Stimulated activated CD8-positive, alpha-beta memory T cell treated with anti-CD3 and anti-CD28 coated beads, Interleukin-4, amount 100 ng/mL, for 4 hours (primary cell): ENCODE data around the gene SLITRK1.

Experiments used
- DNase-seq, 2 donors: peaks; one replicate each; pipeline ENCODE4 v3.0.0-alpha.2; 2020; ENCODE audit warnings: low read depth in 2 of 2, low spot score in 1 of 2

SLITRK1 gene, protein sequence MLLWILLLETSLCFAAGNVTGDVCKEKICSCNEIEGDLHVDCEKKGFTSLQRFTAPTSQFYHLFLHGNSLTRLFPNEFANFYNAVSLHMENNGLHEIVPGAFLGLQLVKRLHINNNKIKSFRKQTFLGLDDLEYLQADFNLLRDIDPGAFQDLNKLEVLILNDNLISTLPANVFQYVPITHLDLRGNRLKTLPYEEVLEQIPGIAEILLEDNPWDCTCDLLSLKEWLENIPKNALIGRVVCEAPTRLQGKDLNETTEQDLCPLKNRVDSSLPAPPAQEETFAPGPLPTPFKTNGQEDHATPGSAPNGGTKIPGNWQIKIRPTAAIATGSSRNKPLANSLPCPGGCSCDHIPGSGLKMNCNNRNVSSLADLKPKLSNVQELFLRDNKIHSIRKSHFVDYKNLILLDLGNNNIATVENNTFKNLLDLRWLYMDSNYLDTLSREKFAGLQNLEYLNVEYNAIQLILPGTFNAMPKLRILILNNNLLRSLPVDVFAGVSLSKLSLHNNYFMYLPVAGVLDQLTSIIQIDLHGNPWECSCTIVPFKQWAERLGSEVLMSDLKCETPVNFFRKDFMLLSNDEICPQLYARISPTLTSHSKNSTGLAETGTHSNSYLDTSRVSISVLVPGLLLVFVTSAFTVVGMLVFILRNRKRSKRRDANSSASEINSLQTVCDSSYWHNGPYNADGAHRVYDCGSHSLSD

DNA sequence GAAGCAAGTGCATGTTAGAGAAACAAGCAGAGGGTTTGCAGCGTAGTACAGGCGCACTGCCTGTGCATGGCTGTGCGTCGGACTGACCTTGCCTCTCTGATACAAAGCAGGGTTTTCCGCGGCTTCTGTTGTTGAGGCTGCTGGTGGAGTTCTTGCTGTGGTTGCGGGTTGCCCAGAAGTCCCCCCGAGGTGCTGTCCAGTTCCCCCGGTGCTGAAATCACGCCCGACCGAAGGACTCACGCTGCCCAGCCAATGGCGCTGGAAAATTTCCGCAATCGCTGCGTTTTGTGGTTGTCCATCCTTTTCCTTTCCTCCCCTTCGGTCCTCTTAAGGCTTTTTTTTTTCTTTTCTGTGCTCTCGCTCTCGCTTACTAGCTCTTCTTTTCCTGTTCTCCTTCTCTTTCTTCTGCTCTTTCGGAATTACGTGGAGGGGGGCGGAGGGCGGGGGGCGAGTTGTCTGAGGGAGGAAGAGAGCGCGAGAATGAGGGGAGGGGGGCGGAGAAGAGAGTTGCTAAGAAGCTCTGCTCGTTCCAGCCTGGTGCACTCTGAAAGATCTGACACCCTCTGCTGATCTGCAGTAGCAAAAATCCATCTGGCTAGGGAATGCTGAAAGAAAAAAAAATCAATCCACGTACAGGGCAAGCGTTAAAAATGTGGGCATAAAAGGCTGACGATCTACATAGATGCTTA, at the start of gene SLITRK1:
SLITRK1 (minus strand) TSS at position 558 of the 689 bp plus-strand sequence. CDS start 967 bp downstream, outside the sequence.
- DNase-seq: no peak

DNA sequence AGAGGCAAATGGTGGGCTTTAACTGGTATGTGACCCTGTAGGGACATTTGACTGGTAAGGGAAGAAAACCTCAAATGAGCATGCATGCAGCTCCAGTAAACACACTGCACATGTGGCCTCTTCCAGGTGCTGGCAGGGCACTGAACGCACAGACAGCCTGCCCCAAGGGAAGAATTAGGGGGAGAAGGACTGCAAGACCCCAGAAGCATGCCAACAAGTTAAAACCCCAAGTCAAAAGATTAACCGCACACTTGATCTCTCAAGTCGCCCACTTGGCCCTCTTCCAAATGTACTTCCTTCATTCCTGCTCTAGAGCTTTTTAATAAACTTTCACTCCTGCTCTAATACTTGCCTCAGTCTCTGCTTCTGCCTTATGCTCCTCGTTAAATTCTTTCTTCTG, 46.9 kb upstream of the SLITRK1 start:
- no peak for DNase-seq

DNA sequence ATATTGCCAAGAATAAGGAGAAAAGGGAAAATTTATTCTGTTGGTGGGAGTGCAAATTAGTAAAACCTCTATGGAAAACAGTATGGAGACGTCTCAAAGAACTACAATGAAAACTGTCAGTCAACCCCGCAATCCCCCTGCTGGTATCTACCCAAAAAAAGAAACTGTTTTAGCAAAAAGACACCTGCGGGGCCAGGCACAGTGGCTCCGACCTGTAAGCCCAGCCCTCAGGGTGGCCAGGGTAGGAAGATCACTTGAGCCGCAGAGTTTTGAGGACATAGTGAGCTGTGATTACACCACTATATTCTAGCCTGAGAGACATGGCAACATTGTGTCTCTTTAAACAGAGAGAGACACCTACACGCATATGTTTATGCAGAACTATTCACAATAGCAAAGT, 37.5 kb upstream of the SLITRK1 start:
- DNase-seq: no peak

- DNase-seq: no peak
Measured at GRCh38 chr13:83914368-83914767, 32.1 kb upstream of the SLITRK1 start.

DNA sequence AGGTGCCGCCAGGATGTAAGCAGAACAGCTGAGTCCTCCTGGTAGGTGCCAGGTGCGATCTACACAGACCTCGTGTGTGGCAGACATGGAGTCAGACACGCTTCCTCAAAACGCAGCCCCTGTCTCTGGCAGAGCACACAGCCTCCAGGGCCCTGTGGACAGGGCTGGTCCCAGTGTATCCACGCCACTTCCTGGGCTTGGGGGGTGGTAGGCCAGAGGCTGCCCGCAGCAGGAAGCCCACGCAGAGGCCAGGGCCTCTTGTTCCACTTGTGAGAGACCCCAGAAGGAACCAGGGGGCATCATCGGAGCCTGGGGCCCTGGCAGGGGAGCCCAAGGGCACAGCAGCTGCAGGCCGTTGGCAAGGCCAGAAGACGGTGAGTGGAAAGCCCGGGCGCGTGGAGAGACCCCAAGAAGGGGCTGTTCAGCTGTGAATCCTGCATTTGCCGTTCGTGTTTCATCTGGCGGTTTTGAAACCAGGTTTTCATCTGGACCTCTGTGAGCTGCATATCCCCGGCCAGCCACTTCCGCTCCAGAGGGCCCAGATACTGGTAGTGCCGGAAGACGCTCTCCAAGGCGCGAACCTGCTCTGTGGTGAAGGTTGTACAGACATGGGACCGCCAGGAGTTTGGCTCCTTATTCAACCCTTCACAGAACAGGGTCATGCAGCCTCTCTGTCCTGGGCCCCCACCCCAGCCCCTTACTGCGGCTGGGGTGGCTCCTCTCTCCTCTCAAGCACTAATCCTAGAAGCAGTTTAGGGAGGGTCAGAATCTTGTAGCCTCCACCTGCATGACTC, 25.1 kb upstream of the SLITRK1 start:
- no peak for DNase-seq

GRCh38 chr13:83906240-83906820, 24.1 kb upstream of the SLITRK1 start:
- DNase-seq: no peak

DNA sequence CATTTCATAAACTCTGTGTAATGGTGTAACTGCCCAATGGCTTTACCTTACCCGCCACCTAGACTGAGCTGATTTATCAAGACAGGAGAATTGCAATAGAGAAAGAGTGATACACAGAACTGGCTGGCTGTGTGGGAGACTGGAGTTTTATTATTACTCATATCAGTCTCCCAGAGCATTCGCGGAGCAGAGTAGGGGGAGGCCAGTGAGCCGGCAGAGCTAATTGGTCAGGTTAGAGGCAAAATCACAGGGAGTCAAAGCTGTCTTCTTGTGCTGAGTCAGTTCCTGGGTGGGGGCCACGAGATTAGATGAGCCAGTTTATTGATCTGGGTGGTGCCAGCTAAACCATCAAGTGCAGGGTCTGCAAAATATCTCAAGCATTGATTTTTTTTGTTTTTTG, 23.4 kb upstream of the SLITRK1 start:
- DNase-seq: no peak

DNA sequence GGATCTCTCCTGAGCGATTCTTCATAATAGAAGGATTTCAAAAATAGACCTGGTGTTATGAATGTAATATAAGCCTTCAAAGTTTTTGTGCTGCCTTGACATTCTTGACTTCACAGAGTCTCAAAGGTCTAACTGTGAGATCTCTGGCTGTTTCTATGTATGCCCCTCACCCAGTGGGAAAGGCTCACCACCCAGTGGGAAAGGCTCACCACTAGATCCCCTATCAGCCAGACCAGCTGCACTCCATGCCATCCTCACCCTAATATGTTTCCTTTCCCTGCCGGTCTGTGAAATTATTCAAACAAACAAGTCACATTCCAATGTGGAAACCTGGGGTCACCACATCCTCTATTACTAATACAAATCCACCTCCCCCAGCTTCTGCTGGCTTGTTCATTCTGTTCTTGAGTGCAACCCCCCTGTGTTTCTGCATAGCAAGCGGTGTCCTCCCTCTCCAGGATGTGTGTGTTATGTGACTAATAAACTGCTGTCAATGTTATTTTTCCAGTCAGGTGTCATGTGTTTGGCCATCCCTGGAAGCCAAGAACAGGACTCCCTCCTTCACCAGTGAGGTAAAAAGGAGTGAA, 13.8 kb upstream of the SLITRK1 start:
- DNase-seq: no peak

DNA sequence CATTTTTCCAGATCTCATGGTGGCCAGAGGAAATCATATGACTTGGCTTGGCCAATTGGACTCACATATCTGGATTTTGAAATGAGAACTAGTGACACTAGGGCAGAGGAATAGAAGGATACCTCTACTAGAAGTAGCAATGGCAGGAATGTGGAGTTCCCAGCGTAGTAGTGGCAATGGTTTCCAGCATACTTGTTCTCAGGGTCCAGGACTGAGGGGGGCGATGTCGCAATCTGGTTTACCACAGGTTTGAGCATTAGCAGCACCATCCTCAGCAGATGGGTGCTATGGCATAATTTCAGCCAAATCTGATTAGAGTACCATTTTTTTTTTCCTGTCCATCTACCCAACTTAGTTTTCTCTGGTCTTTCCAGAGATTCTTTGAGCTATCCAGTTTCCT, 8.1 kb upstream of the SLITRK1 start:
- no peak for DNase-seq

DNA sequence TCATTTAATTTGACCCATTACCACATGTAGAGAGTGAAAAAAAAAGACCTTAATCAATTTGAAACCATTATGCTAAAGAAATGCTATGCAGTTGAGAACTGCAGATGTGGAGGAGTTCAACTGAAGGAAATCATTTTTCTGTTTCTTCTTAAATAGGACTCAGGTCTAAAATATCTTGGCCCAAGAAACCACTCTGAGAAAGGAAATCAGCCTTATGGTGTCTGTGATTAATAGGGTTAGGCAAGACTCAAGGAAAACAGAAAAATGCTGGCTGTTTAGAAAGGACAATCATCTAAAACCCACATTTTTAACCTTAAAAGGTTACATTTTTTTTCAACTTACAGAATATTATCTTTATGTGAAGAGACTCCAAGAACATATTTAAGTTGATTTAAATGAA, 1.9 kb upstream of the SLITRK1 start:
- DNase-seq: no peak

GRCh38 chr13:83883061-83883523, 818 bp upstream of the SLITRK1 start:
- DNase-seq: no peak

GRCh38 chr13:83882606-83882959, 309 bp upstream of the SLITRK1 start:
- DNase-seq: no peak

DNA sequence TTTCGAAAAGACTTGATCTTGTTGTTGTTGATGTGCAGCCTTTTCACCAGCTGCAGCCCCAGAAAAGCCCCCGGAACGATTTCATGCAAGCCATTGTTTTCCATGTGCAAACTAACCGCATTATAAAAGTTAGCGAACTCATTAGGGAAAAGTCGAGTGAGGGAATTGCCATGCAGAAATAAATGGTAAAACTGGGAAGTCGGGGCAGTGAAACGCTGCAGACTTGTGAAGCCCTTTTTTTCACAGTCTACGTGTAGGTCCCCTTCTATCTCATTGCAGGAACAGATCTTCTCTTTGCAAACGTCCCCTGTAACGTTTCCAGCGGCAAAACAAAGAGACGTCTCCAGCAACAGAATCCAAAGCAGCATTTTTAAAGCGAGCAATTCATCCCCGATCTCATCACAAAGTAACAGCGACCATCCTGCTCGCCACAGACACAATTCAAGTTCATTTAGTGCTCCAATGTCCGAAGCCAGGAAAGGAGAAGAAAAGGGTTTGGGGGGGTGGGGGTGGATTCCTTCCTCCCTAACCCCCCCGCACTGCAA, 1.1 kb downstream of the SLITRK1 start:
- DNase-seq: no peak

DNA sequence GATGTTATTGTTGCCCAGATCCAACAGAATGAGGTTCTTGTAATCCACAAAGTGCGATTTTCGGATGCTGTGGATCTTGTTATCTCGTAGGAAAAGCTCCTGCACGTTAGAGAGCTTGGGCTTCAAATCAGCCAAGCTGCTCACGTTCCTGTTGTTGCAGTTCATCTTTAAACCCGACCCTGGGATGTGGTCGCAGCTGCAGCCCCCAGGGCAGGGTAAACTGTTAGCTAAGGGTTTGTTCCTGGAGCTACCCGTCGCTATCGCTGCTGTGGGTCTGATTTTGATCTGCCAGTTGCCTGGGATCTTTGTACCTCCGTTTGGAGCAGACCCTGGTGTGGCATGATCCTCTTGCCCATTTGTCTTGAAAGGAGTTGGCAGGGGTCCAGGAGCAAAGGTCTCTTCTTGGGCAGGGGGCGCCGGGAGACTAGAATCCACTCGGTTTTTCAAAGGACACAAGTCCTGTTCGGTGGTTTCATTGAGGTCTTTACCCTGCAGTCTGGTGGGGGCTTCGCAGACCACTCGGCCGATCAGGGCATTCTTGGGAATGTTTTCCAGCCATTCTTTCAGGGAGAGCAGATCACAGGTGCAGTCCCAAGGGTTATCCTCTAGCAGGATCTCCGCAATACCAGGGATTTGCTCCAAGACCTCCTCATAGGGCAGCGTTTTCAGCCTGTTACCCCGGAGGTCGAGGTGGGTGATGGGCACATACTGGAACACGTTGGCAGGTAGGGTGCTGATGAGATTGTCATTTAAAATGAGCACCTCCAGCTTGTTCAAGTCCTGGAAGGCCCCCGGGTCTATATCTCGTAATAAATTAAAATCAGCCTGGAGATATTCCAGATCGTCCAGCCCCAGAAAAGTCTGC, 1.8 kb downstream of the SLITRK1 start:
- no peak for DNase-seq

GRCh38 chr13:83879431-83880171, 2.7 kb downstream of the SLITRK1 start:
- no peak for DNase-seq

DNA sequence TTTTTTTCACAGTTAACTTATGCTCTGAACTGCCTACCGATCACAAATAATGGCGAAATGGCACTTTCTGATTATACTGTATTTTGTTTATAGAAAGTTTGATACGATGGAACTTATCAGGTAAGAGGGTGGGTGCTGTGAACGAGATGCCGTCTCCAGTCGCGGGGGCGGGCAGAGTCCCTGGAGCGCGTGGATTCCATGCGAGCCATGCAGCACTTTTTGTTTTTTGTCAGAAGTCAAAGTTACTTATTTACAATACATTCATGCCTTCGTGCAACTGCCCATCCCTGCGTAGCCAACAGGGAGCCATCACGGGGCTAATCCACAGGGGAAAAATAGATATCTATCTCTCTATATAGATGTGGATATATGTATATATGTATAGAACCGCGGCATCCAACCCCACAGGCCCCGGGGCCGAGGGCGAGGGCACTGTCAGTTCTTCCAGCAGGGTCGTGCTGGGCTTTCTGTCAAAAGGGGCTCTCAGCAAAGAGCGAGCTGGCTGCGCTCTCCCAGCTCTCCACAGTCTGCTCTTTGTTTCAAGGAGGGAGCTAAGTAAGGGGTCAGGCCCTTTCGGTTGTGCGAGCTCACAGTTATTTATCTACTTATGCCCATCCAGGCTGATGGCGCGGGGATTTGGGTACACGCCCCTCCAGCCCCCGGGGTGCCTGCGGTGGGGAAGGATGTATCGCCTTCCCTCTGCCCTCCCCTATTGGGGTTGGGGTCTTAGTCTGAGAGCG, 3.4 kb downstream of the SLITRK1 start:
- no peak for DNase-seq

- DNase-seq: no peak
Measured at GRCh38 chr13:83877651-83878355, 4.5 kb downstream of the SLITRK1 start.
